ENCODE data around the gene SLC16A3. TPM values are rescaled to one million over a fixed set of nuclear protein-coding genes. Genes with fewer than 3 reads are reported as not detected.

Gene SLC16A3
- total and polyA plus RNA-seq, 2 of the 4 experiments (the other 2 are of a cell fraction) = 49.1 to 181 TPM

- Histone ChIP-seq H2BK15ac (ENCODE audit: low read depth, low read length) (no peak overlapping the region), H3K56ac (ENCODE audit: extremely low read depth, insufficient read depth, low read length) (no peak overlapping the region), H3K27me3 (ENCODE audit: control insufficient read depth, insufficient read depth, low read length) (no peaks in the 10 kb centered on the region), H3K18ac (ENCODE audit: low read depth, low read length) (no peak overlapping the region), H2BK5ac (ENCODE audit: low read depth, low read length, poor library complexity, severe bottlenecking) (no peak overlapping the region), H3K4me1 (ENCODE audit: control insufficient read depth, insufficient read depth, low read length) (peaks cover 27% of the 10 kb centered on the region), H3K36me3 (ENCODE audit: control insufficient read depth, insufficient read depth, low read length) (peaks cover 79% of the 10 kb centered on the region), H2AK5ac (ENCODE audit: low read depth, low read length) (no peak overlapping the region), H4K8ac (ENCODE audit: low read depth in 2 of 2, low read length in 2 of 2) (no peak overlapping the region), H3K23ac (ENCODE audit: low read depth, low read length) (no peak overlapping the region), H4K5ac (ENCODE audit: low read depth, low read length) (no peak overlapping the region), H3K9me3 (ENCODE audit: control insufficient read depth, insufficient read depth, low read length) (no peaks in the 10 kb centered on the region), H4K91ac (ENCODE audit: insufficient read depth, low read depth, low read length) (no peak overlapping the region), H3K27ac (ENCODE audit: insufficient read depth, low read length) (no peak overlapping the region), H3K9me1 (ENCODE audit: insufficient read depth, low read length) (peaks cover 5% of the 10 kb centered on the region; the same call in 1 of the 2 replicates), H3K4me2 (ENCODE audit: low read depth, low read length) (no peak overlapping the region), H3K79me1 (ENCODE audit: low read depth in 1 of 2, low read length in 2 of 2) (peaks cover 5 to 93% of the 10 kb centered on the region in 2 experiments; a peak in 3 of 4 replicates), H4K20me1 (ENCODE audit: insufficient read depth, low read length) (peaks cover 100% of the 10 kb centered on the region), H3K9ac (ENCODE audit: low read depth, low read length) (no peak overlapping the region), H3K14ac (replicated peaks; ENCODE audit: low read depth, low read length) (no peak overlapping the region), H3K4me3 (ENCODE audit: insufficient read depth, low read depth, low read length) (no peak overlapping the region), H2BK120ac (ENCODE audit: low read depth, low read length) (no peak overlapping the region), H2AFZ (replicated peaks; ENCODE audit: low read length, poor library complexity) (peak overlapping the region; percentile 33), H3K4ac (ENCODE audit: low read depth, low read length) (no peak overlapping the region), H2BK20ac (ENCODE audit: low read depth, low read length) (no peak overlapping the region), H2AK9ac (replicated peaks; ENCODE audit: low read depth, low read length, poor library complexity) (peak overlapping the region; percentile 31)
- WGBS, 2 experiments (ENCODE audit: extremely low coverage in 2 of 2, insufficient read length in 1 of 2) = 96% methylated on average over 28 of the region's 47 CpGs; no CpG with 5 or more reads in 1 of the 2 experiments
- ATAC-seq (ENCODE audit: low read depth) = no peak
- in situ Hi-C loops (cut with MboI; ENCODE audit: low sequenced_read_pairs) (no loop called here), dilution Hi-C loops (cut with HindIII; ENCODE audit: low sequenced_read_pairs, unreplicated experiment) (no loop called here), intact Hi-C loops (cut with micrococcal nuclease) (no loop called here)
- no TSS peak for BruUV-seq (replicated peaks)
- ChIA-PET CTCF (no interaction called here), POLR2A (ENCODE audit: unreplicated experiment) (no interaction called here)
- TF ChIP-seq RFX5 (IDR thresholded peaks at IDR 0.05; ENCODE audit: low read depth, low read length) = no peak
- TF ChIP-seq POLR2A (IDR thresholded peaks at IDR 0.05; ENCODE audit: low read depth, low read length) = 0 out of 2 replicates have a peak, but pooled peaks have one; percentile 19
- DNase-seq = no peak
These were observed 16.5 kb downstream of the SLC16A3 start for GRCh38 chr17:82245134-82246039.
